AG04449 (cell line): ENCODE results near the gene ADGRF4.

ENCODE experiments used
- CTCF ChIA-PET: fragments of 350-600 bp; formaldehyde crosslinking; extraction: SDS; loops from one replicate; lab custom pipeline; 2021; ENCODE audit warnings: antibody characterized with exemption; lab: Yijun Ruan, JAX
- POLR2A ChIA-PET: fragments of 400-600, 350-600 bp; formaldehyde crosslinking; extraction: SDS; loops from one replicate; lab custom pipeline; 2020; ENCODE audit warnings: antibody characterized with exemption, inconsistent platforms; lab: Yijun Ruan, JAX
- DNase-seq: peaks from one replicate; pipeline ENCODE4 v3.0.0-alpha.2; 2010; ENCODE audit warnings: low read depth, low spot score
- H3K4me3 ChIP-seq: 2 replicates; pipeline ENCODE4 v1.5.1; 2011; ENCODE audit warnings: low read depth, mild to moderate bottlenecking, control low read depth, low read length
- CTCF ChIP-seq: IDR thresholded peaks from one replicate; pipeline ENCODE4 v1.5.1; 2011; ENCODE audit warnings: mild to moderate bottlenecking, moderate library complexity, low read length, control low read depth, inconsistent platforms; ENCODE audit not compliant: insufficient read depth; ENCODE audit errors: missing control alignments

Gene ADGRF4

GRCh38 chr6:47671777-47672176 lies 26.6 kb upstream of the ADGRF4 start:
- ChIA-PET CTCF (no interaction called here), POLR2A (no interaction called here)
- no peak overlapping the region for H3K4me3 ChIP-seq
- DNase-seq: no peak
- TF ChIP-seq CTCF: no peak

GRCh38 chr6:47672816-47673215 lies 25.6 kb upstream of the ADGRF4 start:
- DNase-seq: no peak
- no peak overlapping the region for H3K4me3 ChIP-seq
- TF ChIP-seq CTCF: no peak
- POLR2A ChIA-PET: no interaction called here
- CTCF ChIA-PET: no interaction called here

- ChIA-PET CTCF (no interaction called here), POLR2A (no interaction called here)
- H3K4me3 ChIP-seq: no peak overlapping the region
- no peak for DNase-seq
- no peak for TF ChIP-seq CTCF
Observed at GRCh38 chr6:47674673-47675072, 23.7 kb upstream of the ADGRF4 start.

GRCh38 chr6:47677381-47678100 lies 20.8 kb upstream of the ADGRF4 start:
- DNase-seq: no peak
- no peak for TF ChIP-seq CTCF
- no peak overlapping the region for H3K4me3 ChIP-seq
- ChIA-PET POLR2A (no interaction called here), CTCF (no interaction called here)

- no peak for TF ChIP-seq CTCF
- ChIA-PET POLR2A (no interaction called here), CTCF (no interaction called here)
- no peak overlapping the region for H3K4me3 ChIP-seq
- DNase-seq: no peak
Observed at GRCh38 chr6:47678739-47679138, 19.6 kb upstream of the ADGRF4 start.

GRCh38 chr6:47679322-47679906 lies 19.0 kb upstream of the ADGRF4 start:
- TF ChIP-seq CTCF: no peak
- ChIA-PET POLR2A (no interaction called here), CTCF (no interaction called here)
- DNase-seq: no peak
- no peak overlapping the region for H3K4me3 ChIP-seq
